GM19238 (cell line): ENCODE data around the gene NT5DC1.

Experiments used
- DNase-seq: peaks from one replicate; pipeline ENCODE4 v3.0.0; 2011; ENCODE audit warnings: low spot score; ENCODE audit not compliant: insufficient read length

Gene NT5DC1

DNA sequence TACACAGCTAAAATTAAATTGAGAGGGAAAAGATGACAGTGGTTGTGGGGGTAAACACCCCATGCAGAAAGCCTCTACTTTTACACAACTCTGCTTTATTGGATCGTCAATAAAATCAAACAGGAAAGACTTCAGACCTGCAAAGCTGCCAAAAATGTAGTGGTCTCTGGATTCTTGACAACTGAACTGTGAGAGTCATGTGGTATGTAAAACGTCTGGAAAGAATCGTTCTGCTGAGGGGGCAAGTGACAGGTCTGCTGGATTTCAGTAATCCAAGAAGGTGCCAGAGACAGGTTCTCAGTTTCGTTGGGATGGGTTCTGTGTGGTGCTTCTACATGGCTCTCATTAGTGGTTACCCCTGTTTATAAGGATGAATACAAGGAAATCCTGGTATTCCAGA is 89.9 kb downstream of the NT5DC1 start:
- DNase-seq = no peak

DNA sequence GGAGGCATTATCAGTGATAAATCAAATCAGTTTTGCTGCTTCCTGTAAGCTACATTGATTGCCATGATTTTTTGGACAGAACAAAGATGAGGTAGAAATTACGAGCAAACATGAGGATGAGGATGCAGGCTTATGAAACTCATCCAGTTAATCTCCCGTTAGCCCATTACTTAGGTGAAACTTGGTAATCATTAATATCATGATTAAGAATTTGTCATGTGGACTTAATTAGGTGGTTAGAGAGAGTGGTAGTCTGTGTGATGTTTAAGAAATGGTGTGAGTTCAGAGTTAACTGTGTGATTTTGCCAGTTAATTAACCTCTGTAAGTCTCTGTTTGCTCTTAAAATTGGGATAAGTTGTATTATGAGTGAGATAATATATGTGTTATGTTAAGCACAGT is 91.2 kb downstream of the NT5DC1 start:
- no peak for DNase-seq

DNA sequence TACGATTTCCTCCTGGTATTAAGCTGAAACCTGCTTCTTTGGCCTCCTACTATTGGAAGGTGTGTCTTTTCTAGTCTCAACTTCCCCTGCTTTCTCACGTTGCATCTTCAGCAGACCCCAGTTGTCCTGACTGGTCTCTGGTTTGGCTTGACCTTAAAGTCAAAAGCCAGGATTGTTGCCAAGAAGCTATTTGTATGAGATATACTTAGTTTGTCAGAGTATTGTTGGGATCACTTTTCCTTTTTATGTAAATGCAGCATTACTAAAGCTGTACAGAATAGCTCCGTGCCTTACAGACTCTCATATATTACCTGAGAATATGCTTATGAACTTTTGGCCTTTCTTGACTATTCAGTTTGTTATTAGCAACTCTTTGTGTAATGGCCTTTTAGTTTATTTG is 92.1 kb downstream of the NT5DC1 start:
- no peak for DNase-seq

DNA sequence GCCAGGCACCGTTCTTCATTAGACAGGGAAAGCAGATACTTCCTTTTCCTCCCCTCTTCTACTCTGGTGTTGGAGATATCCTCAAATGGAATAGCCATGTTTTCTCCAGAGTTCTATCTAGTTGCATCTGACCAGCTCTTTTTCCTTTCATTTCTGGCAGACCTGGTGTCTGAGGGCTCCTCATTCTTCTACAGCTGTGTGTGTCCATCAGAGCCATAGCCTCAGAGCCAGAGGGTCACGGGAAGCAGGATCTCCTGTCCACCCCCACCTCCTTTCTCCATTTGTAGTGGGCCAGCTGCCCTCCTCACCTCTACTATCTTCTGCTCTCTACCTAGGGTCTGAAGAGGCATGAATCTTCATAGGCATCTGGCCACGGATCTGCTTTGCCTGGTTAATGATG is 96.2 kb downstream of the NT5DC1 start:
- DNase-seq = no peak

GRCh38 chr6:116200619-116201249 is 100.1 kb downstream of the NT5DC1 start:
- DNase-seq = no peak

GRCh38 chr6:116201538-116201937 is 100.9 kb downstream of the NT5DC1 start:
- DNase-seq = no peak

DNA sequence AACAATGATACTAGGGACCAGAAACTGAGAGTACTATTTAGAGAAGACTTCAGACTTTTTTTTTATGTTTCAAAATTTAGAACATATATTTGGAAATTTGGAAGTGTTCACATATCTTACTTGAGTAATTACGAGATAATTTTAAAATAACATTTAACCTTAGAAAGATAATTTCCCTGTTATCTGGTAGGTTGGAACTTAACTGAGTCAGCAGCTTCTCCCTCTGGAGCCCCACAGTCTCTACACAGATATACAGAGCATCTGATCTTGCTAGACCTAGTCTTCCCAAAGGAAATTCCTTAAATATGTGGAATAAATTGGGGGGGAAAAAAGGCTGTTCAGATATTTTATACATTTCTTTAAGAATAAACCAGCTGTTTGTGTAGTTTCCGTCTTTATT is 104.6 kb downstream of the NT5DC1 start:
- DNase-seq = no peak

DNA sequence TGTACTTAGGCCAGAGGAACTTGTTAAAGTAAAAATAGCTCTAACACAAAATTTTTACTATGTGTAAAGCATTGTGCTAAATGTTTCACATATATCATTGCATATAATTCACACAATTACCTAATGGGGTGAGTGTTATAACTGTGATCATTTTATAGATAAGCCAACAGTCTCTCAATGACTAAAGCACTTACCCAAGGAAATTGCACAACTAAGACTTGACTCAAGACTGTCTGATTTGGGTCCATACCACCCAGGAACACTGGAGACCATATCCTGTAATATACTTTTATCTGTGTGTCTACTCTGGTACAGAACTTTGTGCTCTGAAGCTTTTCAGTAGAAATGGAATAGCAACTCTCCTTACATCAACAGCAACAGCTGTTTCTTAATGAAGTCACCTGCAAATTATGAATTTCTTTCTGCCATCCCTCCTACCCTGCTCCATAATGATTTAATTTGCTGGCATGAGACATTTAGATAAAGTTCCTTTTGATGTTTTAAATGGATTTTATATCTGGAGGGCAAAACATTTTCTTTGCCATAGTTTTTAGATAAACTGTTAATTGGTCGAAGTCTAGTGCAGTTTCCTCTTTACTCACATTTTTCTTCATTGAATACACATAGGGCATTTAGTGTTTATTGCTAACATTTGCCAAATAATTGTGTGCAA is 105.7 kb downstream of the NT5DC1 start:
- no peak for DNase-seq

DNA sequence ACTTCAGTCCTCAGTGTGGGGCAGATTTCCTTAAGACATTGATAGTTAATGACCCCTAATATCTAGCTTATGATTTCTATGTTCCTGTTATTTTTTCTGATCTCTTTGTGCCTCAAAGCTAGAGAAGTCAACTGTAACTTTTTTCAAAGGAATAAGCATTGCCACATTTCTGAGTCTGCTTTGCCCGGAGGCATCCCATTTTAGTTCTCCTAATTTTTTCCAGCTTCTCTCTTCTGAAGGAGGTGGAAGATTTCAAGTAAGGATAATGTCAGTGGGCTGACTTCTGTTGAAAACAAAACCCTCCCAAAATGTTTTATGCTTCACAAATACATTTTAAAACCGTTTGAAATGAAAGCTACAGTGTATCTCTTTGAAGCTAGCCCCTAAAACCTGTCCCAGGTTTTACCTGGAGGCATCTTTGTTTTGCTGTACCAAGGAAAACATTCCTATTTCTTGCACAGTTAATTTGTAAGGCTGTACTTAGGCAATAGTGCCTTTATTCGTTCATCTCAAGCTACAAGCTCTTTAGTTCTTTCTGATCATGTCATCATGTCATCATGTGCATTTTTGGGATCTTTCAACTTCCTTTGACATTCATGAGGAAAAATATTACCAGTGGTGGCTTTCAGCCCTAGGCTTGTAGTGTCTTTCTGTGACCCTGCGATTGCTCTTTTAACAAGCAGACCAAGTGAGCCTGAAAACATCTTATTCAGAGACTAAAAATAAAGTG is 107.6 kb downstream of the NT5DC1 start:
- DNase-seq = no peak

DNA sequence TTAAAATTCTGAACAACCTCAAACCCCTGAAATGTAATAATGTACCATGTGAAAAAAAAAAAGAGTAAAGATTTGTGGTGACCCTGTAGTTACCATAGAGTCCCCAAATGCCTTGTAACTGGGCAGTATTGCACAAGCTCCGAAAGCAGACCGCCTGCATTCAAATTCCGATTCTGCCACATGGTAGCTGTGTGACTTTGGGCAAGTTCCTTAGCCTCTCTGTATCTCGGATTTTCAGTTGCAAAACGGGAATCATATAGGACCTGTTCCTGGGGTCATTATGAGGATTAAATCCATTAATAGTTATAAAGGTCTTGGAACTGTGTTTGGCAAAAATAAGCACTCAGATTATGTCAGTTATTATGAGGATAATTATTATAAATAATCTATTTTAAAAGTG is 109.7 kb downstream of the NT5DC1 start:
- no peak for DNase-seq

DNA sequence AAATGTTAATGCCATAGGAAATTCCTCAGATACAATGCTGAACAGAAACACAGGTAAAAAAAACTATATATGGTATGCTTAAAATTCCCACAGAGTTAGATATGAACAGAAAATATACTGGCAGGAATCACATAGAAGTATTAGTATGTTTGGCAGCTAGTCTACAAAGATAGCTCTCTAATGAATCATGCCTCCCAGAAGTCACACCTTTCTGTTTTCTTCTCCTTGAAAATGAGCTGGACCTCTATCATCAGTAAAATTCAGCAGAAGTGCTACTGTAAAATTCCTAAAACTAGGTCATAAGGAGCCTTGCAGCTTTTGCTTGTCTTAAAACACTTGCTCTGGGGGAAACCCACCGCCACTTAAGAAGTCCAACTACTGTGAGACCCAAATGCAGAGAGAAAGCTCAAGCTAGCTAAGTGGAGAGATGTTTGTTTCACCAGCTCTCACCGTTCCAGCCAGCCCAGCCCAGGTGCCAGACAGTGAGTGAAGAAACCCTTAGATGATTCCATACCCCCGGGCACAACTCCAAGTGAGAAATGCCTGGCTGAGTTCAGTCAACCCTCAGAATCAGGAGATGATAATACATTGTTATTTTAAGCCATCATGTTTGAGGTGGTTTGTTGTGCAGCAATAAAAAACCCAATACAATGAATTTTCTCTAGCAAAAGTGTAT is 110.2 kb downstream of the NT5DC1 start:
- no peak for DNase-seq

- no peak for DNase-seq
Observed at GRCh38 chr6:116214681-116215080, 114.0 kb downstream of the NT5DC1 start.

DNA sequence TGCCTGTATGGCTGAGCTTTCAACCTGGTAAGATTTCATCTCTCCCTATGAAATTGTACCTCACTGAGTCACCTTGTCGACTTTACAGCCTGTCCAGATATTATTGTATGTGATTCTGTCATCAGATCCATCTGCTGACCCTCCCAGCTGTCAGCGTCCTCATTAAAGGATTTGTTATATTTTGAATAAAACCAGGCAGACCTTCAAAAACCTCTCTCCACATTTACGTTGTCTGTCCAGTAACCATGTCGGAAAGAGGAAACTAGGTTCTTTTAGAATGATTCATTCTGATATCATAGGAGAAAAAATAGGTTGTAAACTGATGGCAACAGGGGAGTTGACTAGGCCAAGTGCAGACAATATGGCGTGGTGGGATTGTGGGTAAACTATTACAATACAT is 114.8 kb downstream of the NT5DC1 start:
- no peak for DNase-seq

- no peak for DNase-seq
Observed at GRCh38 chr6:116217069-116217468, 116.4 kb downstream of the NT5DC1 start.

- no peak for DNase-seq
Observed at GRCh38 chr6:116218172-116218633, 117.5 kb downstream of the NT5DC1 start.

GRCh38 chr6:116218866-116219265 is 118.2 kb downstream of the NT5DC1 start:
- no peak for DNase-seq

GRCh38 chr6:116221067-116221466 is 120.4 kb downstream of the NT5DC1 start:
- DNase-seq = no peak

- no peak for DNase-seq
Observed at GRCh38 chr6:116221911-116222310, 121.3 kb downstream of the NT5DC1 start.

DNA sequence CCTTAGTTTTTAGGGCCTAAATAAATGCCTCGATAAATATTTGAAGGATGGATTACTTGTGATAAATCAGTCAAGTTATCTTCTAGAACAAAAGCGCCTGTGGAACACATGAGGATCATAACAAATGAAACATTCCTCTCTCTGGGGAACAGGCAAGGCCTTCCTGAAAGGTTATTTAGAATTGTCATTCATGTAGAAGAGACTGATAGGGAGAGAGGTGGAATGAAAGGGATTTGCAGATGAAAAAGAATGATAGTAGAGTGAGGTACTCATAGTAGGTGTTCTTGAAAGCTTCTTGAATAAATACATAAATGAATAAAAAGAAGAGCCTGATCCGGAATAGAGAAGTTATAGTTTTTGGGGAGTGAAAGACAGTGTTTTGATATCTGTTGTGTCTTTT is 122.7 kb downstream of the NT5DC1 start:
- DNase-seq = no peak

DNA sequence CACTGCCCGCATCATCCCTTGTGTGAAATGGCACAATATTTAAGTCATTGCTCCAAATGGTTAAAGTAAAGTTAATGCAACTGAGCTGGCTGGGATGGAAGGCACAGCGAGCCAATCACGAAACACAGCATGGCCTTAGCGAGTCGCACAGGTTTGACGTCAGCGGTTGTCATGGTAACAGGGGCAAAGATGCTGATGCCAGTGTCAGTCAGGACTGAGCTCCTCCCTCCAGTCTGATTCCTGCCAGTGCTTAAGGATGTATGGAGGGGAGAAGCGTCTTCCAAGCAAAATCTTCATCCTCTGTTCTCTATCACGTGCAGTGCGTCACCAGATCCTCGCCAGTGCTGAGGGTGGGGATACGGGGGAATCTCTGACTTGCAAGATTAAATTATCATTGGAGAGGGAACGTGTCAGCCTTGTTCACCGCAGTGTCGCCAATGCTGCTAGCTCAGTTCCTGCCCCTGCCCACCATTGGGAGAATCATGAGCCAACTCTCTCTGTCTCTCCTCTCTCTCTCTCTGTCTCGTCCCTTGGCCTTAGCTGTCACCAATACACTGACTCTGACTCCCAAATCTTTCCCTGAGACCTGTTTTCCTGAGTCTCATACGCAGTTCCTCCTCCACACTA is 128.7 kb downstream of the NT5DC1 start:
- DNase-seq = no peak

DNA sequence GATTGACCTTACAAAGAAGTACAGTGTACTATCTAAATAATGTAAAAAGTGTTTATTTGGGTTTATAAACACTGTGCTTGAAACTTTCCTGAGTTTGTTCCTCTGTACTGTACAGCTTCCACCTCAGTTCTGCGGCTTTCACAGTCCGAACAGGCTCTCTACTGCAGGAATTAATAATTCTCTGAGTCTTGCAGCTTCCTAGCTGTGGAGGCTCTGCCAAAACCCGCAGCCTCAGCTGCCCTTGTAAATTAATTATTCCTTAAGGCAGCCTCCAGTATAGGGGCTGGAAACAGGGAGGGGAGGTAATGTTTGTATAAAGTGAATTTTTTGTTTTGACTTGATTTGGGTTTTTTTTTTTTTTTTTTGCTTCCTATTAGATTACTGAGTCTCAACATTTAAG is 134.0 kb downstream of the NT5DC1 start:
- no peak for DNase-seq

- DNase-seq = no peak
Observed at GRCh38 chr6:116238083-116238482, 137.4 kb downstream of the NT5DC1 start.
